ENCODE measurements around the gene RAPGEF6. TPM values are rescaled to one million over a fixed set of nuclear protein-coding genes. Genes with fewer than 3 reads are reported as not detected.

The RAPGEF6 gene
- polyA plus RNA-seq, 1 donor (not counting 4 experiments of a cell fraction or from before 2014, with no cell fraction given): 8.7 TPM

DNA sequence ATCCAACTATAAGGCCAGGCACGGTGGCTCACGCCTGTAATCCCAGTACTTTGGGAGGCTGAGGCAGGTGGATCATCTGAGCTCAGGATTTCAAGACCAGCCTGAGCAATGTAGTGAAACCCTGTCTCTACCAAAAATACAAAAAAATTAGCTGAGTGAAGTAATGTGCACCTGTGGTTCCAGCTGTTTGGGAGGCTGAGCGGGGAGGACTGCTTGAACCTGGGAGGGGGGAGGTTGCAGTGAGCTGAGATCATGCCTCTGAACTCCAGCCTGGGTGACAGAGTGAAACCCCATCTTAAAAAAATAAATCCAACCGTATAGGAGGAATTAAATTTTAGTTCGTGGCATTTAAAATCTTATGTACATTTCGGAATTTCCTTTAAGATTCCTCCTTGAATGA, 247.8 kb downstream of the RAPGEF6 start:
- Histone ChIP-seq H3K36me3 (ENCODE audit: control insufficient read depth in 2 of 2, extremely low read depth in 1 of 2, insufficient read depth in 2 of 2, low read length in 2 of 2) (peaks cover 4 to 9% of the 10 kb centered on the region in 2 experiments), H3K4me3 (ENCODE audit: control insufficient read depth in 2 of 3, extremely low read depth in 1 of 3, insufficient read depth in 2 of 3, low read depth in 1 of 3, low read length in 3 of 3) (no peak overlapping the region), H3K27me3 (ENCODE audit: control insufficient read depth, extremely low read depth, insufficient read depth, low read length) (no peaks in the 10 kb centered on the region), H2AFZ (ENCODE audit: control insufficient read depth, low read length) (no peak overlapping the region), H3K79me2 (ENCODE audit: control insufficient read depth, insufficient read depth, low read length) (peaks cover 6% of the 10 kb centered on the region), H3K4me1 (ENCODE audit: control insufficient read depth, extremely low read depth, insufficient read depth, low read length) (no peaks in the 10 kb centered on the region), H3K9me3 (ENCODE audit: control insufficient read depth, low read depth, low read length) (no peaks in the 10 kb centered on the region), H3K9me1 (ENCODE audit: control insufficient read depth, extremely low read depth, insufficient read depth, low read length) (no peaks in the 10 kb centered on the region), H4K20me1 (ENCODE audit: control insufficient read depth, extremely low read depth, insufficient read depth, low read length) (peaks cover 2% of the 10 kb centered on the region), H3K27ac (ENCODE audit: control insufficient read depth, insufficient read depth, low read length) (no peak overlapping the region), H3K4me2 (ENCODE audit: control insufficient read depth, extremely low read depth, insufficient read depth, low read depth, low read length) (no peak overlapping the region), H3K9ac (ENCODE audit: control insufficient read depth, extremely low read depth, insufficient read depth, low read length) (no peak overlapping the region)
- no peak for FAIRE-seq
- TF ChIP-seq, protein P1, sequence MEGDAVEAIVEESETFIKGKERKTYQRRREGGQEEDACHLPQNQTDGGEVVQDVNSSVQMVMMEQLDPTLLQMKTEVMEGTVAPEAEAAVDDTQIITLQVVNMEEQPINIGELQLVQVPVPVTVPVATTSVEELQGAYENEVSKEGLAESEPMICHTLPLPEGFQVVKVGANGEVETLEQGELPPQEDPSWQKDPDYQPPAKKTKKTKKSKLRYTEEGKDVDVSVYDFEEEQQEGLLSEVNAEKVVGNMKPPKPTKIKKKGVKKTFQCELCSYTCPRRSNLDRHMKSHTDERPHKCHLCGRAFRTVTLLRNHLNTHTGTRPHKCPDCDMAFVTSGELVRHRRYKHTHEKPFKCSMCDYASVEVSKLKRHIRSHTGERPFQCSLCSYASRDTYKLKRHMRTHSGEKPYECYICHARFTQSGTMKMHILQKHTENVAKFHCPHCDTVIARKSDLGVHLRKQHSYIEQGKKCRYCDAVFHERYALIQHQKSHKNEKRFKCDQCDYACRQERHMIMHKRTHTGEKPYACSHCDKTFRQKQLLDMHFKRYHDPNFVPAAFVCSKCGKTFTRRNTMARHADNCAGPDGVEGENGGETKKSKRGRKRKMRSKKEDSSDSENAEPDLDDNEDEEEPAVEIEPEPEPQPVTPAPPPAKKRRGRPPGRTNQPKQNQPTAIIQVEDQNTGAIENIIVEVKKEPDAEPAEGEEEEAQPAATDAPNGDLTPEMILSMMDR (optimal IDR thresholded peaks at IDR 0.05 in 1 of 3, IDR thresholded peaks at IDR 0.05 in 1 of 3, conservative IDR thresholded peaks at IDR 0.05 in 1 of 3; ENCODE audit: extremely low read depth in 1 of 3, insufficient read depth in 2 of 3, low read length in 3 of 3): no peak
- TF ChIP-seq EZH2 (IDR thresholded peaks at IDR 0.05; ENCODE audit: low read length): no peak
- dilution Hi-C loops (cut with MboI; ENCODE audit: extremely low pct_ligation_motif_present, low sequenced_read_pairs): no loop called here
- DNase-seq (ENCODE audit: low read depth, low spot score): no peak

DNA sequence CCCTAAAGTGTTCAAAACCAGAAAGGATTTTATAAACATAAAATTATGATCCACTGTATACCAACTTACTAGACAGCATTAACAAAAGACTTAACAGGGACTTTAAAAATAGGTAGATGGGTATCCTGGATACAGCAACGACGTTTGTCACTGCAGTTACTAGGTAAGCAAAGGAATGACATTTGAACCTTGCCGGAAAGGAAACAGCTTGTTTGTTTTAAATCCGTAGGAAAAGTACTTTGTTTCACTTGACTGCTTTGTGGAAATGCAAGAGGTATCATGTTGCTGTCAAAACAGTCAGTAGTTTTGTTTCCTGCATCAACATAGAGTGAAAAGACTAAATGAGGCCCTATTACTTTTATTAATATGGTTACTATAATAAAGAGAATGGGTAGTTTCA, 248.2 kb downstream of the RAPGEF6 start:
- dilution Hi-C loops (cut with MboI; ENCODE audit: extremely low pct_ligation_motif_present, low sequenced_read_pairs): no loop called here
- H3K9ac ChIP-seq (ENCODE audit: control insufficient read depth, extremely low read depth, insufficient read depth, low read length): no peak overlapping the region
- DNase-seq (ENCODE audit: low read depth, low spot score): no peak
- no peaks in the 10 kb centered on the region for H3K4me1 ChIP-seq (ENCODE audit: control insufficient read depth, extremely low read depth, insufficient read depth, low read length)
- no peaks in the 10 kb centered on the region for H3K27me3 ChIP-seq (ENCODE audit: control insufficient read depth, extremely low read depth, insufficient read depth, low read length)
- TF ChIP-seq, protein P1 (optimal IDR thresholded peaks at IDR 0.05 in 1 of 3, IDR thresholded peaks at IDR 0.05 in 1 of 3, conservative IDR thresholded peaks at IDR 0.05 in 1 of 3; ENCODE audit: extremely low read depth in 1 of 3, insufficient read depth in 2 of 3, low read length in 3 of 3): no peak
- no peak for TF ChIP-seq EZH2 (IDR thresholded peaks at IDR 0.05; ENCODE audit: low read length)
- H3K27ac ChIP-seq (ENCODE audit: control insufficient read depth, insufficient read depth, low read length): no peak overlapping the region
- peaks cover 4 to 9% of the 10 kb centered on the region in 2 experiments for H3K36me3 ChIP-seq (ENCODE audit: control insufficient read depth in 2 of 2, extremely low read depth in 1 of 2, insufficient read depth in 2 of 2, low read length in 2 of 2)
- no peaks in the 10 kb centered on the region for H3K9me1 ChIP-seq (ENCODE audit: control insufficient read depth, extremely low read depth, insufficient read depth, low read length)
- no peak for FAIRE-seq
- no peaks in the 10 kb centered on the region for H3K9me3 ChIP-seq (ENCODE audit: control insufficient read depth, low read depth, low read length)
- H4K20me1 ChIP-seq (ENCODE audit: control insufficient read depth, extremely low read depth, insufficient read depth, low read length): peaks cover 2% of the 10 kb centered on the region
- H3K4me3 ChIP-seq (ENCODE audit: control insufficient read depth in 2 of 3, extremely low read depth in 1 of 3, insufficient read depth in 2 of 3, low read depth in 1 of 3, low read length in 3 of 3): no peak overlapping the region
- H3K4me2 ChIP-seq (ENCODE audit: control insufficient read depth, extremely low read depth, insufficient read depth, low read depth, low read length): no peak overlapping the region
- no peak overlapping the region for H2AFZ ChIP-seq (ENCODE audit: control insufficient read depth, low read length)
- peaks cover 6% of the 10 kb centered on the region for H3K79me2 ChIP-seq (ENCODE audit: control insufficient read depth, insufficient read depth, low read length)

Data from keratinocyte (primary cell).